HG03095 (cell line): Measurements from ENCODE around the gene DUOX2.
"Not testable (repeated sequence)": the region's sequence is repeated elsewhere in the genome, so short reads cannot be mapped to it uniquely, and the experiment has no call there.

Experiments used
- ATAC-seq: cut with Tn5 transposase; IDR thresholded peaks from one replicate; pipeline ENCODE4 v1.9.1; 2021; ENCODE audit warnings: moderate library complexity; ENCODE audit not compliant: unreplicated experiment

DUOX2 gene

GRCh38 chr15:45120081-45120972, 6.4 kb upstream of the DUOX2 start:
- ATAC-seq, result no peak

GRCh38 chr15:45118996-45119395, 5.0 kb upstream of the DUOX2 start:
- no peak for ATAC-seq

DNA sequence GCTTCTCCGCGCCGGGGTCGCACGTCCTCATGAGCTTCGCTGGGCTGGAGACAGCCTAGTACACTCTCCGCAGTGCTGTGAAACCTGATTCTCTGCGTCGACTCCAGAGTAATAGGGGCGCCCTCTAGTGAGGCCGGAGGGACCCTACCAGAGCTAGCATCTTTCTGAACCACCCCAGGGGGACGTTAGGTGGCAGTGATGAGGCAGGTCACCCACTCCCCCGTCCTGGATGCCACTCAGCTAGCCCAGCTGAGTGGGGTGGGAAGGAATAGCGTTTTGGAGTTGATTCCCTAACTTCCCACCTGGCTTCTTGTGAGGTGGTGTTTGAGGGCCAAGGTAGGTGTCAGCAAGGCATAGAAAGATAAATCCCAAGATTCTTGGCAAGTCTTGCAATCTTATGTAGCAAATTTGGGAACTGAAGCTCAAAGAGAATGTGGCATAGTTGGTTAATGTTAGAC, 4.2 kb upstream of the DUOX2 start:
- ATAC-seq, result peak; percentile 95

DNA sequence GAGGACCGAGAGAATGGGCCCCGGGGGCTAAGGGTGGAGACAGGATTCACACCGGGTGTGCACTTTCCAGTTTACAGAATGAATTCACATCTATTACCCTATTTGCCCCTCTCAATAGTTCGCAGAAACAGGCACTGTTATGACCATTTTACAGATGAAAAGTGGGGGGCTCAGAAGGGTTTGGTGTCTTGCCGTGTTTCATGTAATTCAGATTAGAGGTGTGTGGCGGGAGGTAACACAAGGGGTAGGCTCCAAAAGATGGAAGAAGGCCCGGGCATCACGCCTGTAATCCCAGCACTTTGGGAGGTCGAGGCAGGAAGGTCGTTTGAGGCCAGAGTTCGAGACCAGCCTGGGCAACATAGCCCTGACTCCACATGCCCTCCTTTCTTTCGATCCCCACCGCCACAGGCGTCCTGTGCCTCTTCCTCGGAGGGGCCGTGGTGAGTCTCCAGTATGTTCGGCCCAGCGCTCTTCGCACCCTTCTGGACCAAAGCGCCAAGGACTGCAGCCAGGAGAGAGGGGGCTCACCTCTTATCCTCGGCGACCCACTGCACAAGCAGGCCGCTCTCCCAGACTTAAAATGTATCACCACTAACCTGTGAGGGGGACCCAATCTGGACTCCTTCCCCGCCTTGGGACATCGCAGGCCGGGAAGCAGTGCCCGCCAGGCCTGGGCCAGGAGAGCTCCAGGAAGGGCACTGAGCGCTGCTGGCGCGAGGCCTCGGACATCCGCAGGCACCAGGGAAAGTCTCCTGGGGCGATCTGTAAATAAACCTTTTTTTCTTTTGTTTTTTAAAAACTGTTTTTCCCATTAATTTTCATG, 3.5 kb upstream of the DUOX2 start:
- no peak for ATAC-seq

GRCh38 chr15:45116482-45117307, 2.7 kb upstream of the DUOX2 start:
- ATAC-seq, result no peak

DNA sequence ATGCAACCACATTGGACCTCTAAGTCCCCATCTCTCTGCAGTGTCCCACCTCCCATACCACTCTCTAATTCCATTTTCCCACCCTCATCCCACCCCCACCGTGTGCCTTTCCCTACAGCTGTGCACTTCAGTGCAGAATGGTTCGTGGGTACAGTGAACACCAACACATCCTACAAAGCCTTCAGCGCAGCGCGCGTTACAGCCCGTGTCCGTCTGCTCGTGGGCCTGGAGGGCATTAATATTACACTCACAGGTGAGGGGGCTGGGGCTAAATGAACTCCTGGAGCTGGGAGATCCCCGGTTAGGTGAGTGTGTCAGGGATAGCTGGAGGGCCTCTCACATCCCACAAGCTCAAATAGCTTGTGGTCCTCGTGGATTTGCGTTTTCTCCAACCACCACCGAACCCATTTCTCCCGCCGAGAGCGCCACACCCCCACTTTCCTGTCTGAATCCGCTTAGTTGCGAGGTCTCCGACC, 2.1 kb upstream of the DUOX2 start:
- ATAC-seq, result no peak

GRCh38 chr15:45115312-45115820, 1.4 kb upstream of the DUOX2 start:
- no peak for ATAC-seq

DNA sequence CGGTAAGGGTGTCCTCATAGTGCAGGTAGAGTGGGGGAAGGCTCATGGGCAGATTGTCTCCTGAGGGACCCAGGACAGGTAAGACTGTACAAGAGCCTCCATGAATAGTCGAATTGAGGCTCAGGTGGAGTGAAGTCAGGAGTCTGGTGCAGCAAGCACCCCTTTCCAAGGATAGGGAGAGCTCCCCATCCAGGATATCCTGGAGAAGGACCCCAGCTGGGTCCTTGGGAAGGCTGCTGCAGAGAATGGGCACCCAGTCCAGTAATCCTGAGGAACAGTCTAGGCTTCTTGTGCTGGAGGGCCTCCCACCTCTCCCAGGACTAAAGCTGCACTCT, 746 bp upstream of the DUOX2 start:
- ATAC-seq, result no peak

DNA sequence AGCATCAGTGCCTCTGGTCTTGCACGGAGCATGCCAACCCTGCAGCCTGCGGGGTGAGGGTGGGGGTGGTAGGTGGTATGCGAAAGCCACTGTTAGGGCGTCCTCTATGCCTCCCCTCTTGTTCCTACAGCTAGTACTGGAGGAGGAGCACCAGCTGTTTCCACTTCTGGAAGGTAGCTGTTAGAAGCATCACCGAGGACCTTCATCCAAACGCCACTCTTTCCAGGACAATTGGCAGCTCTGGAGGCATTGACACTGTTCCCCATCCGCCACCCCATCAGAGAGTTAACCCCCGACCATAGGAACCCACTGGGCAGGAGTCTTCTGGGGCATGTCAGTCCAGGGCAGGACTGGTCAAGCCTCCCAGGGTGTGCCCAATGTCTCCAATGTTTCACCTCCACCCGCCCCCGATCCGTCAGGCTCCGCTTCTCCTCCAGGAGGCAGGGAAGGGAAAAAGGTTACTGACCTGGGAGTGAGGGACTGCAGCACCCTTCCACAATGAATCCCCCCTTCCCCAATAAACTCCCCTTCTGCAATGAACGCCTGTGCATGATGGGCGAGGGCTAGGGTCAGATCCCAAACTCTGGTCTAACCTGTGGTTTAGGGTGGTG, 487 bp downstream of the DUOX2 start:
- ATAC-seq, result no peak

DNA sequence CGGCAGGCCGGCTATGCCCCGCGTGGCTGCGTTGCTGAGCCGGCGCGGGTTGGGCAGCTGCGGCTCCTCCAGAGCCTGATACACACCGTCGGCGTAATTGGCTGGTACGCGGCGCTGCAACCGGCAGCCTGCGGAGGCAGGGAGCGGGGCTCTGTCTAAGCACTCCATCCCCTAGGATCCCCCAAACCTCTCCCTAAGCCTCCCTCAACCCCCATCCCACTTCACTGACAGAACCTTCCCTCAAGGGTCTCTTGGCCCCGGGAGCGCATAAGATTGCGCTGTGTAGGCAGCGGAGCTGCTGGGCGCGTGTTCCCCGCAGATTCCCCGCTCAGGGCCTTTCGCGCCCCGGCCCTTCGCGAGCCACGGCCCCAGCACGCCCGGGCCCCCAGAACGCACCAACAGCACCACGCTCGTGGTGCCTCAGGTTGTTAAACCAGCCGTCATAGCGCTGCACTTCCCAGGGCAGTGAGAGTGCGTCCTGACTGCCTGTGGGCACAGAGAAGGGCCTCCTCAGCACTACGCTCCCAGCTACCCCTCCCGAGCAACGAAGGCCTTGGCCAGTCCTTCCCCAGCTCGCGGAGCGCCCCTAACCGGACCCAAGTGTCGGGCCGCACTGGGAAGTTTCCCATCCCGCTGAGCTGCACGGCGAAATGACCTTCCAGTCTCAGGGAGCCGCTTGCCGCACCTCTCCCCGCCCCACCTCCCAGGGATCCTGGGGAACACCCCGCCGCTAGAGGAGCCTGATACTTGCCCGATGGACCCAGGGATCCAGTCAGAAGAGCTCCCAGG, 1.2 kb downstream of the DUOX2 start:
- no peak for ATAC-seq

DNA sequence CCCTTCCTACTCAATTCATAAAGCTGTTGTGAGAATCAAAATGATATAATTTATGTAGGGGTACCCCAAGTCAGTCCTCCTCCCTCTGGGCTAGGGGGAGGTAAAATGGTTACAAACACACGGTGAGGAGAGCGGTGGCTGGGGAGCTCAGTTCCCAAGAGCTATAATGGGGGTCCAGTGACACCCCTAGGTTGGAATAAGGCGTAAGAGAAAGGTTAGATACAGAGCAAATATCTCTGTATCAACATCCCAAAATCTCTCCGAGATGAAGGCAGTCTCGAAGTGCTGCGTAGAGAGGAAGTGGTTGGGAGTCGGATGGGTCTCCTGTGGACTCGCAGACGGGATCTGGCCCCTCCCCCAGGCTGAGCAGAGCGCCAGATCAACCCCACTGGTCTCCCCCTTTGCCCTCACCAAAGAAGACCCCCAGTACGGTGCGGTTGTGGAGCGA, 1.8 kb downstream of the DUOX2 start:
- no peak for ATAC-seq

DNA sequence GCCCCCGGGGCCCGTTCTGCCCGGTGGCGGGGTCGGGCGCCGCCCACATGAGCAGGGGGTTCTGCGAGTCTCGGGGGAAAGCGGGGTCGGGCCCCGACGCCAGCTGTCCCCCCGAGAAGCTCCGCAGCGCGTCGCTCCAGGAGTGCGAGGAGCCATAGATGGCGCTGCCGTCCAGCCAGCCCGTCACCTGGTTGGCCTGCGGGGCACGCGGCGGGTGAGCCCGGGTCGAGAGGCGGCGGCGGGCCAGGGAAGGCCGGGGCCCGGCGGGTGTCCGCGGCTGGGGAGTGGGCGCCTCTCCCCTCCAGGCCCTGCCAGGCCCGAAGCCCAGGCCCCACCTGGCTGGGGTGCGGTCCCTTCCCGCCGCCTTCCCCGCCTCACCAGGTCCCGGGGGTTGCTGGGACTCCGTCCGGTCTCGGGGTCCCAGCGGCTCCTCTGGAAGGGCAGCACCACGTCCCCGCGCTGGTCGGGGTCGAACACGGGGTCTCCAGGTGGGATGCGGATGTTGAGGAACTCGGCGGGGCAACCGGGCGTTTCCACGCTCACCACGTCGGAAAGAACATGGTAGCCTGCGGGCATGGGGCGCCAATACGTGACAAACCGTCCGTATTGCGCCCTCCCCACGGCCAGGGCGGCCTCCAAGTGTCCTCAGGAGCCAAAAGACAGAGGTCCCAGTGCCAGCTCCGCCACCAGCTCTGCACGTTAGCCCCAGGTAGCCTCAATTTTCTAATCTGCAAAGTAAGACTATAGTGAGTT, 2.4 kb downstream of the DUOX2 start:
- ATAC-seq, result no peak

- no peak for ATAC-seq
These were observed 3.6 kb downstream of the DUOX2 start for GRCh38 chr15:45110256-45110820.

DNA sequence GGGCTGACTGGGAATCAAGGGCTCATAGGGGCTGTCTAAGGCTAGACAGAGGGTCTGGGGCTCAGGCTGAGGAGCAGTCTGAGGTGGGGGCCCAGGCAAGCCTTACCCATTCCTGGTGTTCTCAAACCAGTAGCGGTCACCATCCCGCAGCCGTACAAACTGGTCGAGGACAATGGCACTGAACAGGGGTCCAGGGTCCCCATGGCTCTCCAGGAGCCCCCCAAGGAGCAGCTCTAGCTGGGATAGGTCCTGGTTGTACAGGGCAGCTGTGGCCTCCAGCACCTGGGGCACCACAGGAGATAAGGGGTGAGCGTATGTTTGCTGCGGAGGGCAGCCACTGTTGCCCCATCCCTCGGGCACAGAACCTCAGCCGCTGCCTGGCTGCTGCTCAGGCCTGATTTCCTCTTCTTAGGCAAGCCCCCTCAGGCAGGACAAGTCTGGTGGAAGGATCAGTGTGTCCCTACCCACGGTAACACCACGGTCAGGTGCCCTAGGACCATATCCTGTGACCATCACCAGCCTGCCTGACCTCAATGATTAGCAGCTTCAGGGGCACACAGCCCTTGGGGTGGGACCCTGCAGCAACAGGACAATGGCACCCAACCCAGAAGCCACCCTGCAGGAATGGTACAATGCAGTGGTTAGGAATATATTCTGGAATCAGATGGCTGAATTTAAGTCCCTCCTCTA, 5.9 kb downstream of the DUOX2 start:
- ATAC-seq, result no peak

DNA sequence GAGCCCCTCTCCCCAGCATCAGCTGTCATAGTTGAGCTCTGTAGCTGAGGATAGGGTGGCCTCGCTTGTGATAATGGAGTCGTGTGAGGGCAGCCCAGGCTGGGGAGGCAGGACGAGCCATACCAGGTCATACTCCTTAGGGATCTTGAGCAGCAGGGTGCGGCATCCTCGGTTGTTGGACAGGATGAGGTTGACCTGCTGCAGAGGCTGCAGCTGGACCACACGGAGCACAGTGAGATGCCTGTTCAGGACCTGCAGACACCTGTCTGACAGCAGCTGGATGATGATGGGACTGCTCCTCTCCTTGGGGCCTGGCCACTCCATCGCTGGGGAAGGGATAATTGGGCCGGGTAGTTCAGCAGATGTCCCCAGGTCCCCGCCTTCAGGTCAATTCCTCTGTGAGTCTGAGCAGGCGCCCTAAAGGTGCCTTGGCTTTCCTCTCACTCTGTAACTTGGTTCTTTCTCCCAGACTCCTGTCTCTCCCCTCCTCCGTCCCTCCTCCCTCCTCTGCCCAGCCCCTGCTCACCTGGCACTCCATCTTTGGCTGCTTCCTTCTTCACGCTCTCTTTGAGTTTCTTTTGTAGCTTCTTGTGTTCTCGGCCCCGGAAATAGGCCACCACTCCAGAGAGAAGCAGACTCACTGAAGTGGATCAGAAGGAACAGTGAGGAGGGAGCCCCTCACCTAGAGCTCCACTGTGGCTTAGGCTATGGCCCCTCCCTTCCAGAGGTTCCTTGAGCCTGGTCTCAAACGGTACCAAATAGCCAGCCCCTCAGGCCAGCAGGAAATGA, 7.8 kb downstream of the DUOX2 start:
- no peak for ATAC-seq

GRCh38 chr15:45105586-45105985, 8.4 kb downstream of the DUOX2 start:
- ATAC-seq, result no peak

DNA sequence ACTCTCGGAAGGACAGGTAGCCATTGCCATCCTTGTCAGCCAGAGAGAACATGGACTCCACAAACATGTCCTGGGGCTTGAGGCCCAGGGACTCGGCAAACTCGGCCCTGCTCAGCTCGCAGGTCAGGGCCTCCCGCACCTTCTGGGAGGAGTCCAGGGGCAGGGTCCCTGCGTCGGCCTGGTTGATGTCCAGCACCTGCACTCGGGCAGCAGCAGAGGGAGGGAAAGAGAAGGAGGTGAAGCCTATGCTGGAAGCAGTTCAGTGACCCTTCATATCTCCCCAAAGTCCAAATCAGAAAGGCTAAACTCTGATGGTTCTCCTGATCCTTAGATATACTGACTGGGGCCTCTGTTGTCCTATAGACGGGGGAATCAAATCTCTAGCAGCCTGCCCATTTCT, 9.8 kb downstream of the DUOX2 start:
- not testable (repeated sequence) for ATAC-seq
